Activated T-cell treated with anti-CD3 and anti-CD28 coated beads, Interleukin-2, amount 50 U/mL, for 4 hours (primary cell): ENCODE data around the gene DENND4A. TPM values are rescaled to one million over a fixed set of nuclear protein-coding genes. Genes with fewer than 3 reads are reported as not detected.
"Not testable (repeated sequence)": the region's sequence is repeated elsewhere in the genome, so short reads cannot be mapped to it uniquely, and the experiment has no call there.

Experiments used
- ATAC-seq, 2 donors: fragments of 200-7000 bp; cut with Tn5 transposase; one replicate each; pipeline ENCODE4 v1.10.0; 2021
- DNase-seq: peaks from one replicate; pipeline ENCODE4 v3.0.0-alpha.2; 2020
- H3K27me3 Mint-ChIP-seq: one replicate; pipeline ENCODE4 v1.8.0; 2021; ENCODE audit warnings: low read depth, mixed read lengths
- H3K36me3 Mint-ChIP-seq: one replicate; pipeline ENCODE4 v1.8.0; 2022; ENCODE audit warnings: mixed read lengths; ENCODE audit not compliant: insufficient read depth
- H3K4me1 Mint-ChIP-seq: one replicate; pipeline ENCODE4 v1.8.0; 2021; ENCODE audit warnings: low read depth, mixed read lengths
- H3K4me3 Mint-ChIP-seq: one replicate; pipeline ENCODE4 v1.8.0; 2021; ENCODE audit warnings: mild to moderate bottlenecking, moderate library complexity, mixed read lengths
- H3K9me3 Mint-ChIP-seq: one replicate; pipeline ENCODE4 v1.8.0; 2021; ENCODE audit warnings: mixed read lengths
- total RNA-seq, 3 donors: library from RNA; stranded (reverse); gene quantifications; one replicate each; pipeline ENCODE4 v1.2.1, GENCODE V29; 2021

DENND4A gene
- total RNA-seq, 3 donors from 2014 or later: 24.2 to 26.0 (median 25.0) TPM

GRCh38 chr15:65827065-65827464, 35.0 kb upstream of the DENND4A start:
- no peak for ATAC-seq
- Mint-ChIP-seq H3K4me3 (no peak overlapping the region), H3K9me3 (no peaks in the 10 kb centered on the region)

DNA sequence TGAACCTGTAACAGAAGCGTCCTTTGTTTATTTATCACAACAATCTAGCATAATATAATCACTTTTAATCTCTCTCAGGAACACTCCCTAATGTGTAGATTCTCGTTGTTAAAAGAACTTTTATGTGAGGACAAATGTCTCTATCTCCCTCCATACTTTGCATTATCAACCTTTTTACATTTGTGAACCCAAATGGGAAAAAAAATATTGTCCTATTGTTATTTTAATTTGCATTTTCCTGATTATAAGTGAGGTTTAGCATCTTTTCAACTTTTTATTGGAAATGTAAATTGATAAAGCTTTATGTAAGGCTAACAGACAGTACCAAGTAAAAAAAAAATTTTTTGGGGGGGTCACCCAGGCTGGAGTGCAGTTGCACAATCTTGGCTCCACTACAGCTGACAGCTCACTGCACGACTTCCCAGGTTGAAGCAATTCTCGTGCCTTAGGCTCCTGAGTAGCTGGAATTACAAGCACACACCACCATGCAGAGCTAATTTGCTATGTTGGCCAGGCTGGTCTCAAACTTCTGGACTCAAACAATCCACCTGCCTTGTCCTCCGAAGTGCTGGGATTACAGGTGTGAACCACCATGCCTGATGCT, 33.0 kb upstream of the DENND4A start:
- Mint-ChIP-seq H3K36me3 (no peaks in the 10 kb centered on the region), H3K27me3 (no peaks in the 10 kb centered on the region), H3K4me3 (no peak overlapping the region), H3K9me3 (no peaks in the 10 kb centered on the region), H3K4me1 (peaks cover 57% of the 10 kb centered on the region)
- no peak for ATAC-seq
- no peak for DNase-seq

More at GRCh38 chr15:65827065-65827464, 35.0 kb upstream of the DENND4A start:
- H3K27me3 Mint-ChIP-seq: no peaks in the 10 kb centered on the region
- DNase-seq: no peak
- peaks cover 50% of the 10 kb centered on the region for H3K4me1 Mint-ChIP-seq
- no peaks in the 10 kb centered on the region for H3K36me3 Mint-ChIP-seq

GRCh38 chr15:65824031-65824743, 32.1 kb upstream of the DENND4A start:
- Mint-ChIP-seq H3K4me3 (no peak overlapping the region), H3K27me3 (no peaks in the 10 kb centered on the region), H3K9me3 (no peaks in the 10 kb centered on the region), H3K4me1 (peaks cover 62% of the 10 kb centered on the region), H3K36me3 (no peaks in the 10 kb centered on the region)
- no peak for DNase-seq
- ATAC-seq: no peak

- peaks cover 60% of the 10 kb centered on the region for H3K4me1 Mint-ChIP-seq
- ATAC-seq: no peak
These were observed 30.2 kb upstream of the DENND4A start for GRCh38 chr15:65822316-65822715.

GRCh38 chr15:65821070-65821469, 29.0 kb upstream of the DENND4A start:
- Mint-ChIP-seq H3K9me3 (peaks cover 8% of the 10 kb centered on the region), H3K36me3 (no peaks in the 10 kb centered on the region), H3K4me1 (peaks cover 62% of the 10 kb centered on the region), H3K27me3 (no peaks in the 10 kb centered on the region), H3K4me3 (no peak overlapping the region)
- no peak for DNase-seq
- ATAC-seq: no peak

More at GRCh38 chr15:65822316-65822715, 30.2 kb upstream of the DENND4A start:
- Mint-ChIP-seq H3K36me3 (no peaks in the 10 kb centered on the region), H3K27me3 (no peaks in the 10 kb centered on the region), H3K9me3 (peaks cover 4% of the 10 kb centered on the region), H3K4me3 (no peak overlapping the region)
- no peak for DNase-seq

- Mint-ChIP-seq H3K4me3 (peak overlapping the region; percentile 58), H3K27me3 (no peaks in the 10 kb centered on the region), H3K9me3 (peaks cover 8% of the 10 kb centered on the region), H3K36me3 (no peaks in the 10 kb centered on the region), H3K4me1 (peaks cover 59% of the 10 kb centered on the region)
- ATAC-seq (no peak), DNase-seq (no peak)
These were observed 27.5 kb upstream of the DENND4A start for GRCh38 chr15:65819563-65819960.

DNA sequence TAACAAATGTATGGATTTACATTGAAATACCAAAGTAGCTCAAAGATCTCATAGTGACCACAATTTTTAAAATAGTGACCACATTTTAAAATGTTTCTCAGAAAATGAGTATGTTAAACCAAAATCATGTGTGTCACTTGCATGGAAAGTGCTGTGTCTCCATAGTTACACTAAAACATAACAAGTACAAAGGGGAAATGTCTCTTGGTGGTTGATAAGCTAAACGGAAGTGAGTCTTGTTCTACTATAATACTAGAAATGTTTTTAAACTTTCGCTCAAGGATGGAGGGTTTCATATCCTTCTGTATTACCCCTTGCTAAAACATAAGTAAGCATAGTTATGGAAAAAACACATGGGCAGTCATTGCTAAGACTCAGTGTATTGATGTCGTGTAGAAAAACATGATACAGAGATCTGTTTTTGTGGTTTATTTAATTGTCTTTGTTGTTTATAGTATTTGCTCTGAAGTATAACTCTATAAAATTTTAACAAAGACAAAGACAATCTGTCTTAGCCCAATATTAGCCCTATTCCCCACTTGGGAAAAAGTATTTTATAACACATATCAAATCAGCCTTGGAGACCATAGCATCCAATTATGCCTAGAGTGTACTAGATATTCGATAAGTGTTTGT, 27.0 kb upstream of the DENND4A start:
- Mint-ChIP-seq H3K36me3 (no peaks in the 10 kb centered on the region), H3K4me1 (peaks cover 56% of the 10 kb centered on the region), H3K4me3 (peak overlapping the region; percentile 58), H3K27me3 (no peaks in the 10 kb centered on the region), H3K9me3 (peaks cover 8% of the 10 kb centered on the region)
- DNase-seq (no peak), ATAC-seq (peak; percentile 96)

GRCh38 chr15:65816441-65816840, 24.3 kb upstream of the DENND4A start:
- no peak for ATAC-seq
- Mint-ChIP-seq H3K27me3 (no peaks in the 10 kb centered on the region), H3K4me1 (peaks cover 48% of the 10 kb centered on the region), H3K4me3 (no peak overlapping the region), H3K9me3 (peaks cover 12% of the 10 kb centered on the region), H3K36me3 (peaks cover 3% of the 10 kb centered on the region)
- DNase-seq: no peak

DNA sequence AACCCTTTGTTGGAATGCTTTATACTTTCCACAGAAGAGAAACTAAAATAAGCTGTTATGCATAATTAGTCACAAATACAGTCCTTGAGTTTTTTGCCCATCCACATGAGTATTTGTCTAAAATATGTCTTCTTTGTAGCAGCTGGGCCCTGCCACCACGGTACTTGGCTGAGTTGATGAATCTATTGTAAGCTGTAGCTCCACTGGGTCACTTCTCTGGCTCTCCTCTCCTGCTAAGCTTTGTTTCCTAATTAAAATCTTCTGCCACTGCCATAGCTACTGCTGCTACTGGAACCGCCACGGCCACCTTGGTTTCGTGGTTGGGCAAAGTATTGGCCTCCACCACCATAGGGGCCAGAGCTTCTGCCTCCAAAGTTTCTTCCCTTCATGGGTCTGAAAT, 23.9 kb upstream of the DENND4A start:
- DNase-seq, ATAC-seq, H3K36me3 Mint-ChIP-seq, H3K27me3 Mint-ChIP-seq, H3K4me3 Mint-ChIP-seq: not testable (repeated sequence)
- Mint-ChIP-seq H3K9me3 (peaks cover 12% of the 10 kb centered on the region), H3K4me1 (peaks cover 44% of the 10 kb centered on the region)

DNA sequence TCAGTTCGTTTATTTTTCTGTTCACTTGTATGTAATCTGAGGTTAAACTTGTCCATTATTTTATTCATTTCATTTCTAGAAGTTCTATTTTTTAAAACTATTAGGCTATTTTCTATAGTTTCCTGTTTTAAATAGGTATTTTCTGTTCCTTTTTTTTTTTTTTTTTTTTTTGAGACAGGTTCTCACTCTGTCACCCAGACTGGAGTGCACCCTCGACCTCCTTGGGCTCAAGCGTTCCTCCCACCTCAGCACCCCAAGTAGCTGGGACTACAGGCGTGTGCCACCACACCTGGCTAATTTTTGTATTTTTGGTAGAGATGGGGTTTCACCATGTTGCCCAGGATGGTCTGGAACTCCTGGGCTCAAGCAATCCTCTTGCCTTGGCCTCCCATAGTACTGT, 22.2 kb upstream of the DENND4A start:
- peaks cover 12% of the 10 kb centered on the region for H3K9me3 Mint-ChIP-seq
- H3K27me3 Mint-ChIP-seq, ATAC-seq, H3K36me3 Mint-ChIP-seq, H3K4me3 Mint-ChIP-seq, DNase-seq: not testable (repeated sequence)
- H3K4me1 Mint-ChIP-seq: peaks cover 28% of the 10 kb centered on the region

DNA sequence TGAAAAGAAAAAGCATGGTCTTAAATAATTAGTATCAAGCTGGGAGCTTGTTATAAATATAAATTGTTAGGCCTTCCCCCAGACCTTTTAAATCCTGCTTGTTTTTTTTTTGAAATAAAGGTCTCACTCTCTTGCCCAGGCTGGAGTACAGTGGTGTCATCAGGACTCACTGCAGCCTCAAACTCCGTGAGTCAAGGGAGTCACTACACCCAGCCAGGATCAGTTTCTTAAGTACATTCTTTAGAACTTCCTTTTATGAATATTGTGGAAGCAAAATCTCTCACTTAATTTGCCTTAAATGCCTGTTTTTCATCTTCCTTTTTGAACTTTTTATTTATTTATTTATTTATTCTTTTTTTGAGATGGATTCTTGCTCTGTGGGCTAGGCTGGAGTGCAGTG, 20.8 kb upstream of the DENND4A start:
- peaks cover 3% of the 10 kb centered on the region for H3K36me3 Mint-ChIP-seq
- no peak for DNase-seq
- peaks cover 15% of the 10 kb centered on the region for H3K4me1 Mint-ChIP-seq
- H3K4me3 Mint-ChIP-seq: no peak overlapping the region
- peaks cover 7% of the 10 kb centered on the region for H3K9me3 Mint-ChIP-seq
- H3K27me3 Mint-ChIP-seq: no peaks in the 10 kb centered on the region
- ATAC-seq: no peak

GRCh38 chr15:65812467-65812866, 20.4 kb upstream of the DENND4A start:
- Mint-ChIP-seq H3K4me1 (peaks cover 17% of the 10 kb centered on the region), H3K36me3 (peaks cover 3% of the 10 kb centered on the region), H3K4me3 (no peak overlapping the region), H3K27me3 (no peaks in the 10 kb centered on the region), H3K9me3 (peaks cover 7% of the 10 kb centered on the region)
- DNase-seq (no peak), ATAC-seq (no peak)

GRCh38 chr15:65811835-65812234, 19.7 kb upstream of the DENND4A start:
- DNase-seq (no peak), ATAC-seq (no peak)
- no peak overlapping the region for H3K4me3 Mint-ChIP-seq
- peaks cover 7% of the 10 kb centered on the region for H3K9me3 Mint-ChIP-seq
- H3K4me1 Mint-ChIP-seq: peaks cover 14% of the 10 kb centered on the region
- peaks cover 3% of the 10 kb centered on the region for H3K36me3 Mint-ChIP-seq
- no peaks in the 10 kb centered on the region for H3K27me3 Mint-ChIP-seq

DNA sequence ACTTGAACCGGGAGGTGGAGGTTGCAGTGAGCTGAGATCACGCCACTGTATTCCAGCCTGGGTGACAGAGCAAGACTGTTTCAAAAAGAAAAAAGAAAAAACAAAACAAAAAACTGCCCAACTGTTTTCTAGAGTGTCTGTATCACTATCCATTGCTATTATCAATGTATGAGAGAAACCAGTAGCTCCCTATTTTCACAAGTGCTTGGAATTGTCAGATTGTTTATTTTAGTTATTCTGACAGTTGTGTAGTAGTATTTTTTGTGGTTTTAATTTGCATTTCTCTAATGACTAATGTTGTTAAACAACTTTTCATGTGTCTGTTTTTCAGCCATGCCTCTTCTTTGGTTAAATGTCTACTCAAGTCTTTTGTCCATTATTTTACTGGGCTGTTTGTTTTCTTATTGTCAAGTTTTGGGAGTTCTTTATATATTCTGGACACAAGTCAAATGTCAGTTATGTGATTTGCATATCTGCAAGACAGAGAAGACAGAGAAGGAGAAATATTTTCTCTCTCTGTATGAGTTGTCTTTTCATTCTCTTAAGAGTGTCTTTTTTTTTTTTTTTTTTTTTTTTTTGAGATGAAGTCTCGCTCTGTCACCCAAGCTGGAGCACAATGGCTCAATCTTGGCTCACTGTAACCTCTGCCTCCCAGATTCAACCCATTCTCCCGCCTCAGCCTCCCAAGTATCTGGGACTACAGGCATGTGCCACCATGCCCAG, 19.1 kb upstream of the DENND4A start:
- not testable (repeated sequence) for H3K27me3 Mint-ChIP-seq, DNase-seq, H3K36me3 Mint-ChIP-seq, H3K9me3 Mint-ChIP-seq, ATAC-seq, H3K4me3 Mint-ChIP-seq
- peaks cover 11% of the 10 kb centered on the region for H3K4me1 Mint-ChIP-seq
